Heart left ventricle (tissue), 13 donors: ENCODE measurements around the gene ALPG.

Experiments used
- POLR2A ChIP-seq, 2 donors: fragments of 450-650 bp; IDR thresholded peaks; one replicate each; pipeline ENCODE4 v1.6.1; 2017; ENCODE audit warnings: antibody characterized with exemption in 2 of 2, mild to moderate bottlenecking in 2 of 2, moderate library complexity in 2 of 2
- TF ChIP-seq, protein P1 (sequence below), 12 donors: fragments of 200-600 bp; sonication (generic) in 4 of 12; IDR thresholded peaks; one replicate each; pipeline versions ENCODE4 v1.5.0 to v1.8.0; 2018 to 2022; ENCODE audit warnings: antibody characterized with exemption in 12 of 12, mild to moderate bottlenecking in 5 of 12
- donor health status: ischemic (EF 13 %, LVEDD 7.1; RV severe dilation, severe dysfunction).
- donor health status: DM: no; HTN: yes; CAD: no.
- donor health status: DM: no; HTN: no; CAD: no.
- donor health status: ischemic (EF 25% LVEDD 6.9; RV normal size, moderate dysfunction).
- donor health status: ischemic (EF 25% LVEDD 5.7; RV mildly dilated, moderate dysfunction).
- donor health status: ischemic (EF 35%, LVEDD 5.7; RV mildly dilated, moderate dysfunction).
- donor health status: nonischemic (EF 11% LVEDD 7.7; RV severe dilation, severe dysfunction).
- donor health status: DM: yes; HTN: yes; CAD: no.
- donor health status: PGD.
- donor health status: ischemic (EF 29% LVEDD 5.4; RV normal size, mild dysfunction).
- donor health status: nonischemic (EF 23%, LVEDD 6.1; RV moderate dilation, normal function).

- TF ChIP-seq, protein P1, sequence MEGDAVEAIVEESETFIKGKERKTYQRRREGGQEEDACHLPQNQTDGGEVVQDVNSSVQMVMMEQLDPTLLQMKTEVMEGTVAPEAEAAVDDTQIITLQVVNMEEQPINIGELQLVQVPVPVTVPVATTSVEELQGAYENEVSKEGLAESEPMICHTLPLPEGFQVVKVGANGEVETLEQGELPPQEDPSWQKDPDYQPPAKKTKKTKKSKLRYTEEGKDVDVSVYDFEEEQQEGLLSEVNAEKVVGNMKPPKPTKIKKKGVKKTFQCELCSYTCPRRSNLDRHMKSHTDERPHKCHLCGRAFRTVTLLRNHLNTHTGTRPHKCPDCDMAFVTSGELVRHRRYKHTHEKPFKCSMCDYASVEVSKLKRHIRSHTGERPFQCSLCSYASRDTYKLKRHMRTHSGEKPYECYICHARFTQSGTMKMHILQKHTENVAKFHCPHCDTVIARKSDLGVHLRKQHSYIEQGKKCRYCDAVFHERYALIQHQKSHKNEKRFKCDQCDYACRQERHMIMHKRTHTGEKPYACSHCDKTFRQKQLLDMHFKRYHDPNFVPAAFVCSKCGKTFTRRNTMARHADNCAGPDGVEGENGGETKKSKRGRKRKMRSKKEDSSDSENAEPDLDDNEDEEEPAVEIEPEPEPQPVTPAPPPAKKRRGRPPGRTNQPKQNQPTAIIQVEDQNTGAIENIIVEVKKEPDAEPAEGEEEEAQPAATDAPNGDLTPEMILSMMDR (IDR thresholded peaks at IDR 0.05), result no peak
- no peak for TF ChIP-seq POLR2A (IDR thresholded peaks at IDR 0.05)
Measured at GRCh38 chr2:232434091-232434490, 27.4 kb downstream of the ALPG start.
